GM19240 (cell line): ENCODE measurements around the gene CSTF2.
"Not testable (repeated sequence)": the region's sequence is repeated elsewhere in the genome, so short reads cannot be mapped to it uniquely, and the experiment has no call there.

Experiments
- DNase-seq: peaks from one replicate; pipeline ENCODE4 v3.0.0; 2011; ENCODE audit warnings: low spot score; ENCODE audit not compliant: insufficient read length

Gene CSTF2, protein sequence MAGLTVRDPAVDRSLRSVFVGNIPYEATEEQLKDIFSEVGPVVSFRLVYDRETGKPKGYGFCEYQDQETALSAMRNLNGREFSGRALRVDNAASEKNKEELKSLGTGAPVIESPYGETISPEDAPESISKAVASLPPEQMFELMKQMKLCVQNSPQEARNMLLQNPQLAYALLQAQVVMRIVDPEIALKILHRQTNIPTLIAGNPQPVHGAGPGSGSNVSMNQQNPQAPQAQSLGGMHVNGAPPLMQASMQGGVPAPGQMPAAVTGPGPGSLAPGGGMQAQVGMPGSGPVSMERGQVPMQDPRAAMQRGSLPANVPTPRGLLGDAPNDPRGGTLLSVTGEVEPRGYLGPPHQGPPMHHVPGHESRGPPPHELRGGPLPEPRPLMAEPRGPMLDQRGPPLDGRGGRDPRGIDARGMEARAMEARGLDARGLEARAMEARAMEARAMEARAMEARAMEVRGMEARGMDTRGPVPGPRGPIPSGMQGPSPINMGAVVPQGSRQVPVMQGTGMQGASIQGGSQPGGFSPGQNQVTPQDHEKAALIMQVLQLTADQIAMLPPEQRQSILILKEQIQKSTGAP

DNA sequence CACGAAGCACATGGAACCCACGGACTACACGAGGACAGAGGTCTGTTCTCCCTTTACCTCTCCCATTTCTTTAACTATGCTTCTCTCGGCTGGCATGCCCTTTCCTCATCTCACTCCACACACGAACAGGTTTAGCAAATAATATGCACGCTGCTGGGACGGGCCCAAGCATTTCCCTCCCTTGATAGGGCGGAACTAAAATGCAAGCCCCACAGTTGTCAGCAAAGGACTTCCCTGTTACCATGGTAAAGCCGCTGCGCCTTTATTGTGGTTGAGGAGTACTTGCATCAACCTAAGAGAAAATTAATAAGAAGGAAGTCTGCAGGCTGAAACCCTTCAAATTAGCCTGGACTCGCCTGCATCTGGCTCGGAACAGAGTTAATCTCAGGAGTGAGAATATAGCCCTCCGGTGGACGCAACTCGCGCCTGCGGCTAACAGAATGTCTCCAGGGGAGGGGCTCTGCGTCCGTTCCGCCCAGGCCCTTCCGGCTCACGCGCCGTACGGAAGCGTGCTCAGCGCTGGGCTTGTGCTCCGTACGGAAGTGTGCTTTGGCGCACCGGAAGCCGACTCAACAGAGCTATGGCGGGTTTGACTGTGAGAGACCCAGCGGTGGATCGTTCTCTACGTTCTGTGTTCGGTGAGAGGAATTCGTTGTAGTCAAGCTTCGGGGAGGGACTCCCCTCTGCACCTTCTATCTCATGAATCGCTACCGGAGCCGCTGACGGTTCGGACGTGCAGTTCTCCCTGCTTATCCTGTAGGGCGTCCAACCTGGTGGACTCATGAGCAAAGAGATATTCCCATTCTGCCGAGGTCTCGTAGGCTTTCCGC is at the start of gene CSTF2:
TSS of gene CSTF2 (plus strand) at position 555 of the 830 bp plus-strand sequence. CDS start at position 581, 26 bp downstream.
- peak; percentile 35 for DNase-seq

GRCh38 chrX:100796371-100796770 is 23.8 kb upstream of the CSTF2 start:
- DNase-seq, result not testable (repeated sequence)

DNA sequence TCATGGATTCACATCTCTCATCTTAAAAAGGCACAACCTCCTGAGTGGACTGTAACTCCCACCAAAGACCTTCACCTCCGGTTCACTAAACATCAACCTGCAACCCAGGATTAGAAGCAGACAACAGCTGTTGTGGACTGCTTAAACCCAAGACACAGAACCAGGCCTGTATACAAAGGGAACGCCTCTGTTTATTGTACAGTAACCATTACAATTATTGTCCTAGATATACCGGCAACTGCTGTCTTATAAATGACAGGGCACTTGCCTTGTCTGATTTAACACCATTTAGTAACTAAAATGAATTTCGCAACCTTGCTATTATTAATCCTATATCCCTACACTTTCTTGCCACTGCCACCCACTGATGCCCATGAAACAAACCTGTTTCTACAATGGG is 22.8 kb upstream of the CSTF2 start:
- DNase-seq, result no peak

GRCh38 chrX:100798484-100799214 is 21.5 kb upstream of the CSTF2 start:
- no peak for DNase-seq

- no peak for DNase-seq
These were observed 17.3 kb upstream of the CSTF2 start for GRCh38 chrX:100802843-100803242.

GRCh38 chrX:100804780-100805179 is 15.4 kb upstream of the CSTF2 start:
- no peak for DNase-seq

DNA sequence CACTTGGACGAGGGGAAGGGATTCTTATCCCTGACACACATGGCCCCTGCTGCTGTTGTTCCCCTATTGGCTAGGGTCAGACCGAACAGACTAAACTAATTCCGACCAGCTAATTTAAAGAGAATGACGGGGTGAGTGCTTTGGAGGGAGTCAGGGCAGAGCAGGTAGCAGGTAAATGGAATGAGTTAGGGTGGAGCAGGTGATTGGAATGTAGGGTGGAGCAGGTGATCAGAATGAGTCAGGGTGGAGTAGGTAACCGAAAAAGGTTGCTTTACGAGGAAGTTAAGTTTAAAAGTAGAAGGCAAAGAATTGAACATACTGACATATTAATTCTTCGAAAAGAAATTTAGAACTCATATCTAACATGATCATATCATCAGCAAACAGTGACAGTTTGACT is 11.9 kb upstream of the CSTF2 start:
- not testable (repeated sequence) for DNase-seq

DNA sequence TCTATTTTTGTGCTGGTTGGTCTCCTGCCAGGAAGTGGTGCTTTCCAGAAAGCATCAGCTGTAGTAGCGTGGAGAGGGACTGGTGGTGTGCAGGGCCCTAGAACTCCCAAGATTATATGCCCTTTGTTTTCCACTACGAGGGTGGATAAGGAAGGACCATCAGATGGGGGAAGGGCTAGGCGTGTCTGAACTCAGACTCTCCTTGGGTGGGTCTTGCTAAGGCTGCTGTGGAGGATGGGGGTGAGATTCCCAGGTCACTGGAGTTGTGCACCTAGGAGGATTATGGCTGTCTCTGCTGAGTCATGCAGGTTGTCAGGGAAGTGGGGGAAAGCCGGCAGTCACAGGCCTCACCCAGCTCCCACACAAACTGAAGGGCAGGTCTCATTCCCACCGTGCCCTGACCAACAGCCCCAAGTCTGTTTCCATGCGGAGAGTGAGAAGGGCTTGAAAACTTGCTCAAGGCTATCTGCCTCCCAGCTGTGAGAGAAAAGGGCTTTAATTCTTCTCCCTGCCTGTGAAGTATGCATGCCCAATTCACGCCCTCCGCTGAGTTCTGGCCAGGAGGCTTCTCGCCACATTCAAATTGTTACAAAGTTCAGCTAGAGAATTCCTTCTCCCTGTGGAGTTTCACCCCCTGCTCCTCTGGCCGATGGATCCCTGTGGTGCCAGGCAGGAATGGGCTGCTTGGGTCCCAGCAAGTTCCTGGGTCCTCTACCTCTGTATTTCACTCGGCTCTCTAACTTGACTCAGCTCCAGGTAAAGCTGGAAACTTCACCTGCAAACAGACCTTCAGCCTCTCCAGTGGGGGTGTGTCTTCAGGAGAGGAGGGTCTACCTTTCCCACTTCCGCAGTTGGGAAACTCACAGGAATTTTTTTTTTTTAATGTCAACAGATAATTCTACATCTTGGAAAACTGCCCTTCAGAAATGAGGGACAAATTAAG is 7.7 kb upstream of the CSTF2 start:
- no peak for DNase-seq

DNA sequence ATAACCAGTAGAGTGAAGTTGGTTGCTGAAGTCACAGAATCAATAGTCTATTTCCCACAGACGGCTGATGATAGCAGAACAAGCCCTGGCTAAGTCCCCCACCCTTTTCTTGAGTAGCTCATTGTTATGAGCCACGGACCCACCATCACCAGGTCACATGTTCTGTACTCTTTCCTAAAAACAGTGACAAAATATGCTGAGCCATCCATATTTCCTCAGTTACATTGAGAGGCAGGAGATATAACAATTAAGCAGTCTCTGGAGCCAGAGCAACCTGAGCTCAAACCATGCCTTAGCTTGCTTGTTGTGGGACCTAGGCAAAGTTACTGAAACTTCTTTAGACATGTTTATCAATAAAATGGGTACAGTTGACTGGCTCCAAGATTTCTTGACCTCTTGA is 2.9 kb upstream of the CSTF2 start:
- DNase-seq, result no peak

DNA sequence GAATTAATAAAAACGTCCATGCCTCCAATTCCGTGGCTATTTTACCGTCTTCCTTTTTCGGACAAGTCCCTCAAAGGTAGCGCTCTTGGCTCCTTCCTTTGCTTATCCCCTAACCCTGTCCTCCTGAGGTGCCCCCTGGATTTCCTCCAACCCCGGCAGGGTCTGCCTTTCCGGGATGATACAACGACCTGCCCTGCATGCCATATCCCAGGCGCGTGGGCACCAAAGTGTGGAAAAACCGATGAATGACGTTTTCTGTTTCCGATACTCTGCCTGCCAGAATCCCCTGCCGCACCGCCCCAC is 706 bp upstream of the CSTF2 start:
- no peak for DNase-seq

DNA sequence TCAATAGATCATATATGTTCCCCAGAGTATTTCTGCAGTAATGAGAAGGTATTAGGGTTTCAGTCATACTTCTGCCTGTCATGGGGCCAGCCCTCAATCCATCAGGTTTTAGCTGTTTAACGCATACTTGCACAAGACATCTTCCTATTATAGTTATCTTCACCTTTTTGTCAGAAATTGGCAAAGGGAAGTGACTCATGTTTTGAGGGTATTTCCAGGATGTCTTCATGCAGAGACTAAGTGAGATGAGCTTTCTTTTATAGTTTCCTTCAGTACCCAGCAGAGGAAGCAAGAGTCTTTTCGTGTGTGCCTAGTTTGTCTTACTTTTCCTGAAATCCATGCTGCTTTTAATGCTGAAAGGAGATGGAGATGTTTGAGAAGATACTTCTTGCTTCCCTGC is 9.5 kb downstream of the CSTF2 start:
- DNase-seq, result no peak

DNA sequence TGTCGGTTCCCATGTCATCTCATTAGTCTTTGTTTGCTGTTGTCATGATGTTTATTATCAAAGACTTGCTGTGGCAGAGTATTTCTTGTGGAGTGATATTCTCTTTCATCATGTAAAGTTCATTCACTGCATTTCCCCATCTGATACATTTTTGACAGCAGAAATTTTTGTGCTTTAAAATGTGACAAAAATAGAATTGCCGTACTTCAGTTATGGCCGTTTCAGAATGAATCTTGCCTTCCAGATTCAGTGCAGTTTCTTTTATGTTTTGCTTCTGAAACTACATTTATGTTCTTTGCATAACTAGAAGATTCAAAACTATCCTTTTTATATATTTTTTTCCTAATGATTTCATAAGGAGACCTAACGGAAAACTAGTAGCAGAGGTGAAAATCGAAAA is 10.0 kb downstream of the CSTF2 start:
- DNase-seq, result no peak

GRCh38 chrX:100830547-100830946 is 10.4 kb downstream of the CSTF2 start:
- DNase-seq, result no peak

DNA sequence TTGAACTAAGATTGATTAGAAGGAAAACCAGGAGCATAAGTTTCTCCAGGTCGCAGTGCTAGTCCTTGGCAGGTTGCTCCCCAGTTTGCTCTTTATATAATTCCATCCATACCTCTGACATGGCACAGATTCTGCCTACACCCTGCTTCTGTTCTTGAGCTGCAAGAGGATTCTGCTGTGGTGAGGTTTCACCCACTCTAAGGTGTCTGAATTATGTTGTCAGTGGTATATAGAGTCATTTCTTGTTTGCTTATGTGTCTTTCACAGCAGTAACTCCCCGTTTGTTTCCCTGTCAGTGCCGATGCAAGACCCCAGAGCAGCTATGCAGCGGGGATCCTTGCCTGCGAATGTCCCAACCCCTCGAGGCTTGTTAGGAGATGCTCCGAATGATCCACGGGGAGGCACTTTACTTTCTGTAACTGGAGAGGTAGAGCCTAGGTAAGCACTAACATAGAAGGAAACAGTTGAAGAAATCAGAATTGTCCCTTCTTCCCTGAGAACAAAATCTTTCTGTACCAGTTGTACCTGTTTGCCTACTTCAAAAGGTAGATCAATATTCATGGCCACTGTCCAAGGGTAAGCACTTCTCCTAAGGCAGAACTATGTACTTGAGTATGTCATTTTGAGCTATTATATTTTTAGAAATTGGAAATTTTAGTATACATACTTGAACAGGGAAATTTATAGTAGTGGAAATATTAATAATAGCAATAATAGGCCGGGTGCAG is 11.2 kb downstream of the CSTF2 start:
- DNase-seq, result no peak

DNA sequence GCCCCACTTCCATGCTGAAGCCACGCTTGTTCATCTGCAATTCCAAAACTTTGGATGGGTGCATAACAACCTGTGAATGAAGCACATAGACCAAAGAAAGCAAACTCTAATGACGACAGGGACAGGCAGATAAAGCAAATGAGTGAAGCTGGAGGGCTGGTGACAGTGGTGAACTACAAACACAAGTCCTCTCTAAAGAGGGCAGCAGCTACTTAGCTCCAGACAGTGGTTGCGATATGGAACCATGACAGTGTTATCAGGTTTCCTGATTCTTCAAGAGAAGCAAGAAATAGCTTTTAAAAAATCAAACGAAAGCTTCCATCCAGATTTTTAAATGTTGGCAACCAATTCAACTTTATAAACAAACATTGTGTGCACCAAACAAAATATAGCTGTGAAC is 30.1 kb downstream of the CSTF2 start:
- no peak for DNase-seq

DNA sequence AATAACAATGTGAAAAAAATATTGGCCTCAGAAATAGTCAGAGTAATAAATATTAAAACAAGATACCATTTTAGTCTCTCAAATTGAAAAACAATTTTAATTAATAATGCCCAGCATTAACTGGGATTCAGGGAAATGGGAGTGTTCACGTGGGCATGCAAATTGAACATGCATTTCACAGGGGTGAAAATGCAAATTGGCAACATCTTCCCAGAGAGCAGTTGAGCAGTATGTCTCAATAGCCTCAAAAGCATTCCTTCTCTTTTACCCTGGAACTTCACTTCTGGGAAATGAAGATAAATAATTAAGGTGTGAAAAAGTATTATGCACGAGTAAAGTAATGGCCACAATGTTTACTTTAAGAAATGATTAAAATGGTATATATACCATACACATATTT is 32.6 kb downstream of the CSTF2 start:
- no peak for DNase-seq

GRCh38 chrX:100863326-100863864 is 43.2 kb downstream of the CSTF2 start:
- no peak for DNase-seq

- DNase-seq, result no peak
These were observed 44.6 kb downstream of the CSTF2 start for GRCh38 chrX:100864657-100865391.

DNA sequence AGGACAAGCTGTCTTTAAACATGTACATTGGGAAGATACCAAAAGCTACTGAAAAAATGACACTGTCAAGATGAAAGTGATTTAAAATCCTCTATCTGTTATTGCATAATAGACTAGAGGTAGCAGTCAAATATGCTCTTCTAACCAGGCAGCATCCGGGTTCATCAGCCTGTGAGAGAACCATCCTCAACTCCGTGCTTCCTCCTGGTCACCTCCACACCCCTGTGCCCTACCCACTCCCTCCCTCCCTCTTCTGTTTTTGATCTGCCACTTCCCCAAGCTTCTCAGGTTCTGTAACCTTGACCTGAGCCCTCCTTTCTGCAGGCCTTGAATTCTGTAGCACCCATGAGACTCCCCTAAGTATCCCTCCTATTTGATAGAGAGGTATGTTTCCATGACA is 48.1 kb downstream of the CSTF2 start:
- DNase-seq, result no peak
